GM23338 (cell line): ENCODE results near the gene DTD2. TPM values are rescaled to one million over a fixed set of nuclear protein-coding genes. Genes with fewer than 3 reads are reported as not detected.

ENCODE experiments used
- ATAC-seq: fragments of 200-7000 bp; cut with Tn5 transposase; 3 replicates; pipeline ENCODE4 v1.9.1; 2020
- DNase-seq: peaks from one replicate; pipeline ENCODE4 v3.0.0-alpha.2; 2015; ENCODE audit warnings: low spot score
- H2AFZ ChIP-seq: fragments of 200-600 bp; sonication (generic); 2 replicates; pipeline ENCODE4 v1.8.0; 2016; ENCODE audit warnings: antibody characterized with exemption, mild to moderate bottlenecking, moderate library complexity
- H3F3A ChIP-seq: fragments of 200-600 bp; sonication (generic); replicated peaks from 2 replicates; pipeline ENCODE4 v1.8.0; 2017; ENCODE audit warnings: antibody characterized with exemption, mixed run types, low read depth
- H3K27ac ChIP-seq: fragments of 200-600 bp; sonication (generic); 2 replicates; pipeline ENCODE4 v1.6.1; 2016; ENCODE audit warnings: low read depth
- H3K27me3 ChIP-seq: fragments of 200-600 bp; sonication (generic); 2 replicates; pipeline ENCODE4 v1.8.0; 2016; ENCODE audit warnings: mild to moderate bottlenecking, mixed run types, moderate library complexity; ENCODE audit not compliant: insufficient read depth
- H3K36me3 ChIP-seq: fragments of 200-600 bp; sonication (generic); 2 replicates; pipeline ENCODE4 v1.8.0; 2016; ENCODE audit warnings: mild to moderate bottlenecking; ENCODE audit not compliant: insufficient read depth
- H3K4me1 ChIP-seq: fragments of 200-600 bp; sonication (generic); 2 replicates; pipeline ENCODE4 v1.8.0; 2016; ENCODE audit warnings: mild to moderate bottlenecking, moderate library complexity; ENCODE audit not compliant: insufficient read depth
- H3K4me2 ChIP-seq: fragments of 200-600 bp; sonication (generic); 2 replicates; pipeline ENCODE4 v1.7.1; 2017; ENCODE audit warnings: mixed run types
- H3K4me3 ChIP-seq: fragments of 200-600 bp; sonication (generic); 2 replicates; pipeline ENCODE4 v1.6.1; 2016; ENCODE audit warnings: mixed run types
- H3K79me2 ChIP-seq: fragments of 200-600 bp; sonication (generic); replicated peaks from 2 replicates; pipeline ENCODE4 v1.8.0; 2017; ENCODE audit warnings: mild to moderate bottlenecking; ENCODE audit not compliant: insufficient read depth
- H3K9me2 ChIP-seq: fragments of 200-600 bp; sonication (generic); 2 replicates; pipeline ENCODE4 v1.8.0; 2017; ENCODE audit not compliant: insufficient read depth
- H4K20me1 ChIP-seq: fragments of 200-600 bp; sonication (generic); replicated peaks from 2 replicates; pipeline ENCODE4 v1.8.0; 2017; ENCODE audit warnings: mild to moderate bottlenecking; ENCODE audit not compliant: insufficient read depth
- H3K27ac Mint-ChIP-seq: 2 replicates; pipeline ENCODE4 v1.8.0; 2020; ENCODE audit warnings: inconsistent platforms, mild to moderate bottlenecking, moderate library complexity, mixed read lengths
- H3K27me3 Mint-ChIP-seq: 3 replicates; pipeline ENCODE4 v1.8.0; 2022; ENCODE audit warnings: low read depth, mild to moderate bottlenecking, moderate library complexity, mixed read lengths, inconsistent platforms; ENCODE audit not compliant: insufficient read depth, poor library complexity
- H3K36me3 Mint-ChIP-seq: 3 replicates; pipeline ENCODE4 v1.8.0; 2021; ENCODE audit warnings: low read depth, mild to moderate bottlenecking, inconsistent platforms, moderate library complexity, mixed read lengths
- H3K4me1 Mint-ChIP-seq: 3 replicates; pipeline ENCODE4 v1.8.0; 2020; ENCODE audit warnings: mild to moderate bottlenecking, inconsistent platforms, mixed read lengths
- H3K4me3 Mint-ChIP-seq: 3 replicates; pipeline ENCODE4 v1.8.0; 2021; ENCODE audit warnings: moderate library complexity, mild to moderate bottlenecking, inconsistent platforms, mixed read lengths
- H3K9me3 Mint-ChIP-seq: 3 replicates; pipeline ENCODE4 v1.8.0; 2020; ENCODE audit warnings: moderate library complexity, mild to moderate bottlenecking, inconsistent platforms, mixed read lengths
- EZH2 ChIP-seq: fragments of 200-600 bp; sonication (generic); IDR thresholded peaks from one replicate; pipeline ENCODE4 v1.8.0; 2017; ENCODE audit warnings: antibody characterized with exemption, mild to moderate bottlenecking, low read depth; ENCODE audit not compliant: unreplicated experiment
- EZH2phosphoT487 ChIP-seq: fragments of 200-600 bp; sonication (generic); IDR thresholded peaks from one replicate; pipeline ENCODE4 v1.8.1; 2018; ENCODE audit warnings: antibody characterized with exemption; ENCODE audit not compliant: unreplicated experiment
- JUNB ChIP-seq: IDR thresholded peaks from one replicate; pipeline ENCODE4 v1.6.1; 2016; ENCODE audit warnings: antibody characterized with exemption; ENCODE audit not compliant: unreplicated experiment
- NANOG ChIP-seq: IDR thresholded peaks from 2 replicates; pipeline ENCODE4 v1.6.1; 2016; ENCODE audit warnings: antibody characterized with exemption, borderline replicate concordance
- POLR2AphosphoS5 ChIP-seq: IDR thresholded peaks from 2 replicates; pipeline ENCODE4 v1.6.1; 2016; ENCODE audit warnings: antibody characterized with exemption, low read depth
- ZNF114 ChIP-seq: fragments of 250-450 bp; sonication (Bioruptor Pico); IDR thresholded peaks from 2 replicates; pipeline ENCODE4 v1.5.0; 2020; ENCODE audit warnings: mild to moderate bottlenecking, moderate library complexity
- ZNF331 ChIP-seq: fragments of 250-450 bp; sonication (Bioruptor Pico); IDR thresholded peaks from 2 replicates; pipeline ENCODE4 v1.5.0; 2020; ENCODE audit warnings: low read depth, mild to moderate bottlenecking, moderate library complexity
- polyA plus RNA-seq: library from polyadenylated mRNA; unstranded; fragments of >200 nt; fragmentation: Nextera tagmentation; extraction: Ambion mirVana; gene quantifications from 2 replicates; pipeline ENCODE4 v1.2.1, GENCODE V29; 2016
- total RNA-seq: library from RNA; depleted of rRNA; stranded (reverse); fragments of >200 nt; shearing (Covaris generic); gene quantifications from 2 replicates; pipeline ENCODE4 v1.2.3, GENCODE V29; 2014
- TF ChIP-seq, protein P1 (sequence below), 2 experiments: fragments of 200-600 bp in 1 of 2; sonication (generic) in 1 of 2; conservative IDR thresholded peaks; 2 replicates each; pipeline versions ENCODE4 v1.5.1 to v1.6.1; 2016 to 2017; ENCODE audit warnings: antibody characterized with exemption in 2 of 2, low read depth in 2 of 2, mild to moderate bottlenecking in 2 of 2, moderate library complexity in 1 of 2
- TF ChIP-seq, protein P2 (sequence below): IDR thresholded peaks from one replicate; pipeline ENCODE4 v1.6.1; 2018; ENCODE audit warnings: antibody characterized with exemption; ENCODE audit not compliant: unreplicated experiment

DTD2 gene
- total and polyA plus RNA-seq, 2 experiments from 2014 or later = 6.3 to 37.5 TPM

DNA sequence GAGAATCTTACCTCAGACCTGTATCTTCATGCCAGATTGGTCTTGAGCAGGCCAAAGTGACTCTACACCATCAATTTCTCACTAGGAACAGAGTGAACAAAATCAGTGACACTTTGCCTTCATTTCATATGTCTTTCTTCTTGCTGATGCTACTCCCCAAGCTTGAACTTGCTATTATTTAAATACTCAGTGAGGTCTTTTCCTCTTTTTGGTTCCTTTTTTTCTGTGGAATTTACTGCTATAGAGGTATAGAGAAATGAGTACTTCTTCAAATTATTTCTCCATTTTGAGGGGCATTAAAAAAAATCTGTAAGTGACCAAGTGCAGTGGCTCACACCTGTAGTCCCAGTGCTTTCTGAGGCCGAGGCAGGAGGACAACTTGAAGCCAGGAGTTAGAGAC, 30.6 kb upstream of the DTD2 start, which contains the start of gene GPR33 (continued):
- TF ChIP-seq, protein P1, sequence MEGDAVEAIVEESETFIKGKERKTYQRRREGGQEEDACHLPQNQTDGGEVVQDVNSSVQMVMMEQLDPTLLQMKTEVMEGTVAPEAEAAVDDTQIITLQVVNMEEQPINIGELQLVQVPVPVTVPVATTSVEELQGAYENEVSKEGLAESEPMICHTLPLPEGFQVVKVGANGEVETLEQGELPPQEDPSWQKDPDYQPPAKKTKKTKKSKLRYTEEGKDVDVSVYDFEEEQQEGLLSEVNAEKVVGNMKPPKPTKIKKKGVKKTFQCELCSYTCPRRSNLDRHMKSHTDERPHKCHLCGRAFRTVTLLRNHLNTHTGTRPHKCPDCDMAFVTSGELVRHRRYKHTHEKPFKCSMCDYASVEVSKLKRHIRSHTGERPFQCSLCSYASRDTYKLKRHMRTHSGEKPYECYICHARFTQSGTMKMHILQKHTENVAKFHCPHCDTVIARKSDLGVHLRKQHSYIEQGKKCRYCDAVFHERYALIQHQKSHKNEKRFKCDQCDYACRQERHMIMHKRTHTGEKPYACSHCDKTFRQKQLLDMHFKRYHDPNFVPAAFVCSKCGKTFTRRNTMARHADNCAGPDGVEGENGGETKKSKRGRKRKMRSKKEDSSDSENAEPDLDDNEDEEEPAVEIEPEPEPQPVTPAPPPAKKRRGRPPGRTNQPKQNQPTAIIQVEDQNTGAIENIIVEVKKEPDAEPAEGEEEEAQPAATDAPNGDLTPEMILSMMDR (conservative IDR thresholded peaks at IDR 0.05; ENCODE audit: low read depth in 2 of 2) = no peak
- no peak for TF ChIP-seq POLR2AphosphoS5

DNA sequence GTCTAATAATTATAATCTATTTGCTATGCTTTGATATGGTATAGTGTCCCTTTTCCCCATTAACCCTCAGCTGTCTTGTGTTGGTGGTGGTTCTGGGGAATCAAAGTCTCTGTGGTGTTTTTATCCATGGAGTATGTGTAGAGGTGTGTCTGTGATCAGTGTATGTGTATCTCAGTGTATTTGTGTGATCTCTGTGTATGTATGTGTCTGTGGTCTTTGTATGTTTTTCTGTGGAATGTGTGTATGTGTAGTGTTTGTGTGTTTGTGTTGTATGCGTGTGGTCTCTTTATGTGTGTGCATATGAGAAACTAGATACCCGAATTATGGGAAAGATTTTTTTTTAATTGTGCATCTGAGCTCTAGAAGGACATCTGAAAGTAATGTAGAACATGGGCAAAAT, 29.5 kb upstream of the DTD2 start:
- no peak for ATAC-seq
- Mint-ChIP-seq H3K9me3 (no peaks in the 10 kb centered on the region), H3K27ac (no peak overlapping the region), H3K4me1 (no peaks in the 10 kb centered on the region), H3K27me3 (no peaks in the 10 kb centered on the region), H3K4me3 (no peak overlapping the region), H3K36me3 (no peaks in the 10 kb centered on the region; the same call in 2 of the 3 replicates)
- H3K79me2 ChIP-seq = no peaks in the 10 kb centered on the region
- TF ChIP-seq, protein P2, sequence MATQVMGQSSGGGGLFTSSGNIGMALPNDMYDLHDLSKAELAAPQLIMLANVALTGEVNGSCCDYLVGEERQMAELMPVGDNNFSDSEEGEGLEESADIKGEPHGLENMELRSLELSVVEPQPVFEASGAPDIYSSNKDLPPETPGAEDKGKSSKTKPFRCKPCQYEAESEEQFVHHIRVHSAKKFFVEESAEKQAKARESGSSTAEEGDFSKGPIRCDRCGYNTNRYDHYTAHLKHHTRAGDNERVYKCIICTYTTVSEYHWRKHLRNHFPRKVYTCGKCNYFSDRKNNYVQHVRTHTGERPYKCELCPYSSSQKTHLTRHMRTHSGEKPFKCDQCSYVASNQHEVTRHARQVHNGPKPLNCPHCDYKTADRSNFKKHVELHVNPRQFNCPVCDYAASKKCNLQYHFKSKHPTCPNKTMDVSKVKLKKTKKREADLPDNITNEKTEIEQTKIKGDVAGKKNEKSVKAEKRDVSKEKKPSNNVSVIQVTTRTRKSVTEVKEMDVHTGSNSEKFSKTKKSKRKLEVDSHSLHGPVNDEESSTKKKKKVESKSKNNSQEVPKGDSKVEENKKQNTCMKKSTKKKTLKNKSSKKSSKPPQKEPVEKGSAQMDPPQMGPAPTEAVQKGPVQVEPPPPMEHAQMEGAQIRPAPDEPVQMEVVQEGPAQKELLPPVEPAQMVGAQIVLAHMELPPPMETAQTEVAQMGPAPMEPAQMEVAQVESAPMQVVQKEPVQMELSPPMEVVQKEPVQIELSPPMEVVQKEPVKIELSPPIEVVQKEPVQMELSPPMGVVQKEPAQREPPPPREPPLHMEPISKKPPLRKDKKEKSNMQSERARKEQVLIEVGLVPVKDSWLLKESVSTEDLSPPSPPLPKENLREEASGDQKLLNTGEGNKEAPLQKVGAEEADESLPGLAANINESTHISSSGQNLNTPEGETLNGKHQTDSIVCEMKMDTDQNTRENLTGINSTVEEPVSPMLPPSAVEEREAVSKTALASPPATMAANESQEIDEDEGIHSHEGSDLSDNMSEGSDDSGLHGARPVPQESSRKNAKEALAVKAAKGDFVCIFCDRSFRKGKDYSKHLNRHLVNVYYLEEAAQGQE = no peak
- TF ChIP-seq EZH2 = no peak
- no peak for TF ChIP-seq JUNB
- no peak for DNase-seq
- H2AFZ ChIP-seq = no peak overlapping the region
- H3K9me2 ChIP-seq = no peaks in the 10 kb centered on the region
- H3K4me3 ChIP-seq = no peak overlapping the region
- H3K27ac ChIP-seq = no peak overlapping the region
- no peaks in the 10 kb centered on the region for H3F3A ChIP-seq
- no peaks in the 10 kb centered on the region for H3K36me3 ChIP-seq
- H3K27me3 ChIP-seq = no peaks in the 10 kb centered on the region
- H3K4me1 ChIP-seq = no peaks in the 10 kb centered on the region
- H4K20me1 ChIP-seq = no peaks in the 10 kb centered on the region
- no peak overlapping the region for H3K4me2 ChIP-seq

DNA sequence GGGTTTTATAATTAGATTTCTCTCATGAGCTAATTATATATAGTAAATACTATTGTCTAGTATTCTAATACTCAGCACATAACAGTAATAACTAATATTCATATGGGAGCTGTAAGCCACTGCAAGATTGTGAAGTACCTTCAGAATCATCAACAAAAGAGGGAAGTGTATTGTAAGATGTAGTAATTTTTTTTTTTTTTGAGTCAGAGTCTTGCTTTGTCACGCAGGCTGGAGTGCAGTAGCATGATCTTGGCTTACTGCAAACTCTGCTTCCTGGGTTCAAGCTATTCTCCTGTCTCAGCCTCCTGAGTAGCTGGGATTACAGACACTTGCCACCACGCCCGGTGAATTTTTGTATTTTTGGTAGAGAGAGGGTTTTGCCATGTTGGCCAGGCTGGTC, 27.4 kb upstream of the DTD2 start:
- no peak overlapping the region for H3K27ac Mint-ChIP-seq
- Histone ChIP-seq H3K4me1 (no peaks in the 10 kb centered on the region), H3K27ac (no peak overlapping the region), H3K79me2 (no peaks in the 10 kb centered on the region), H4K20me1 (no peaks in the 10 kb centered on the region), H3K9me2 (no peaks in the 10 kb centered on the region), H3K4me3 (no peak overlapping the region), H3K27me3 (no peaks in the 10 kb centered on the region), H3F3A (no peaks in the 10 kb centered on the region), H3K36me3 (no peaks in the 10 kb centered on the region), H3K4me2 (no peak overlapping the region), H2AFZ (no peak overlapping the region)
- DNase-seq = no peak
- H3K4me1 Mint-ChIP-seq = no peaks in the 10 kb centered on the region
- no peaks in the 10 kb centered on the region for H3K36me3 Mint-ChIP-seq
- ATAC-seq = no peak
- H3K4me3 Mint-ChIP-seq = no peak overlapping the region
- no peaks in the 10 kb centered on the region for H3K9me3 Mint-ChIP-seq
- H3K27me3 Mint-ChIP-seq = no peaks in the 10 kb centered on the region
- TF ChIP-seq JUNB (no peak), POLR2AphosphoS5 (no peak), ZNF331 (CRISPR knock-in tag) (no peak), ZNF114 (CRISPR knock-in tag) (no peak), EZH2phosphoT487 (no peak), EZH2 (no peak), NANOG (no peak)
- TF ChIP-seq, protein P1 (conservative IDR thresholded peaks at IDR 0.05; ENCODE audit: low read depth in 2 of 2) = no peak
